ENCODE data around the gene NCS1. TPM values are rescaled to one million over a fixed set of nuclear protein-coding genes. Genes with fewer than 3 reads are reported as not detected.

NCS1 gene
- total and polyA plus RNA-seq, 9 of the 15 experiments (the other 6 are each of a cell fraction or from before 2014, with no cell fraction given) = 0.28 to 27.0 (median 9.6) TPM

- no peaks in the 10 kb centered on the region for H3K79me2 ChIP-seq (ENCODE audit: control insufficient read depth, insufficient read depth, low read length)
- H3K9ac ChIP-seq (ENCODE audit: insufficient read depth in 1 of 2, low read depth in 2 of 2, low read length in 2 of 2) = peak overlapping the region; percentile 48 to 65; a peak in 3 of 4 replicates
- ChIA-PET POLR2A (no interaction called here), CTCF (ENCODE audit: low intra/inter-chr PET ratio) (no interaction called here)
- DNase-seq (ENCODE audit: extremely low read depth in 1 of 4, low spot score in 3 of 4) (peak in 2 of 4 experiments; percentile 38 to 50), FAIRE-seq (no peak), ATAC-seq (peak; percentile 71)
- H3K9me1 ChIP-seq (ENCODE audit: control insufficient read depth, insufficient read depth, low read length) = peaks cover 6% of the 10 kb centered on the region
- TF ChIP-seq ZNF592 (IDR thresholded peaks at IDR 0.05) = peak; percentile 91
- TF ChIP-seq HES1 (IDR thresholded peaks at IDR 0.05; ENCODE audit: low read depth) = no peak
- 0 out of 2 replicates have a peak, but pooled peaks have one; percentile 1 for TF ChIP-seq CBFA2T2 (conservative IDR thresholded peaks at IDR 0.05)
- 0 out of 2 replicates have a peak, but pooled peaks have one; percentile 10 for TF ChIP-seq CBFA2T3 (IDR thresholded peaks at IDR 0.05)
- TF ChIP-seq LCOR (CRISPR knock-in tag; IDR thresholded peaks at IDR 0.05) = no peak
- peak in 1 of 3 experiments; percentile 33 for TF ChIP-seq YY1 (IDR thresholded peaks at IDR 0.05; ENCODE audit: borderline replicate concordance in 1 of 3, control insufficient read depth in 1 of 3, extremely low read depth in 1 of 3, insufficient read depth in 3 of 3, insufficient read length in 1 of 3, insufficient replicate concordance in 2 of 3, low read depth in 1 of 3, low read length in 2 of 3)
- TF ChIP-seq DMBX1 (CRISPR knock-in tag; IDR thresholded peaks at IDR 0.05; ENCODE audit: borderline replicate concordance) = 0 out of 2 replicates have a peak, but pooled peaks have one; percentile 45
- TF ChIP-seq FOXO4 (CRISPR knock-in tag; IDR thresholded peaks at IDR 0.05) = no peak
- no peaks in the 10 kb centered on the region for H3K27me3 ChIP-seq (ENCODE audit: control insufficient read depth in 2 of 2, insufficient read depth in 2 of 2, low read length in 2 of 2)
- no TSS peak for BruUV-seq (replicated peaks)
- H3K9me3 ChIP-seq (replicated peaks; ENCODE audit: control insufficient read depth, insufficient read depth, low read depth, low read length) = no peaks in the 10 kb centered on the region
- H4K20me1 ChIP-seq (replicated peaks; ENCODE audit: control insufficient read depth, insufficient read depth, low read length) = no peaks in the 10 kb centered on the region
- H3K4me1 ChIP-seq (replicated peaks in 1 of 2; ENCODE audit: control insufficient read depth in 2 of 2, insufficient read depth in 2 of 2, low read length in 2 of 2) = peaks cover 30 to 34% of the 10 kb centered on the region in 2 experiments
- intact Hi-C loops (cut with micrococcal nuclease) (no loop called here), in situ Hi-C loops (cut with MboI) (loop anchor here (25.0 kb wide), 1 partner anchor 550 kb away; the partner anchor contains the start of gene EXOSC2)
- H3K27ac ChIP-seq (ENCODE audit: extremely low read depth, low read depth, low read length) = peak overlapping the region; percentile 71; the same call in 2 of the 3 replicates
- no peak overlapping the region for H3K4me3 ChIP-seq
- H2AFZ ChIP-seq (ENCODE audit: low read depth, low read length) = no peak overlapping the region
- H3K36me3 ChIP-seq (ENCODE audit: control insufficient read depth, insufficient read depth, low read length) = peaks cover 4% of the 10 kb centered on the region; the same call in 2 of the 3 replicates
- 72% methylated on average over 13 of the region's 15 CpGs for WGBS (ENCODE audit: insufficient coverage, low coverage, missing lambda C conversion rate)
- peak overlapping the region; percentile 9; the same call in 1 of the 2 replicates for H3K4me2 ChIP-seq (ENCODE audit: insufficient read depth, low read length)
Observed at GRCh38 chr9:130137081-130137640, 35.0 kb upstream of the NCS1 start.

Data from K562 (cell line).